ENCODE measurements around the gene SIX1. TPM values are rescaled to one million over a fixed set of nuclear protein-coding genes. Genes with fewer than 3 reads are reported as not detected.

Gene SIX1
- total and polyA plus RNA-seq, 7 experiments from 2014 or later: 0.70 TPM; not detected in 6

Other genes with a start within 250 kb of the SIX1 start
- gene C14orf39, start 163.4 kb downstream of the SIX1 start, total RNA-seq: not detected
- gene C14orf39, start 163.4 kb downstream of the SIX1 start, polyA plus RNA-seq: not detected
- not detected for gene SIX6, start 140.3 kb downstream of the SIX1 start, total RNA-seq
- gene SIX6, start 140.3 kb downstream of the SIX1 start, polyA plus RNA-seq: not detected
- gene SIX4, start 74.9 kb upstream of the SIX1 start, total RNA-seq: under 1 TPM in 1 of 5 experiments, not detected in 4; 0.46 TPM
- not detected for gene SIX4, start 74.9 kb upstream of the SIX1 start, polyA plus RNA-seq
- 10 to 100 TPM; 16.0 to 39.1 (median 20.0) TPM for gene MNAT1, start 85.3 kb upstream of the SIX1 start, total RNA-seq
- 10 to 100 TPM; 11.8 to 18.3 TPM for gene MNAT1, start 85.3 kb upstream of the SIX1 start, polyA plus RNA-seq